SU-DHL-6 (cell line): ENCODE results near the gene PLB1.

ENCODE experiments used
- H2AFZ ChIP-seq: fragments of 200-600 bp; sonication (generic); 2 replicates; pipeline ENCODE4 v1.6.1; 2014; ENCODE audit warnings: low read depth, mild to moderate bottlenecking, moderate library complexity, mixed read lengths, antibody characterized with exemption, low read length; ENCODE audit not compliant: severe bottlenecking
- H3F3A ChIP-seq: fragments of 200-600 bp; shearing (Covaris generic); 2 replicates; pipeline ENCODE4 v1.6.0; 2016; ENCODE audit warnings: antibody characterized with exemption, mild to moderate bottlenecking; ENCODE audit not compliant: insufficient read depth
- H3K27ac ChIP-seq: fragments of 200-600 bp; sonication (generic); 2 replicates; pipeline ENCODE4 v1.5.1; 2016; ENCODE audit warnings: low read depth, mild to moderate bottlenecking, low read length, moderate library complexity, mixed read lengths
- H3K27me3 ChIP-seq: fragments of 200-600 bp; sonication (generic), shearing (Covaris generic); 2 replicates; pipeline ENCODE4 v1.6.0; 2014; ENCODE audit warnings: mild to moderate bottlenecking, low read length
- H3K36me3 ChIP-seq: fragments of 200-600 bp; sonication (generic); 2 replicates; pipeline ENCODE4 v1.6.1; 2014; ENCODE audit warnings: mild to moderate bottlenecking, low read length, mixed read lengths
- H3K4me2 ChIP-seq: fragments of 300-600, 200-600 bp; shearing (Covaris generic), sonication (generic); 2 replicates; pipeline ENCODE4 v1.6.0; 2014; ENCODE audit warnings: low read length, low read depth, mild to moderate bottlenecking; ENCODE audit not compliant: poor library complexity, severe bottlenecking
- H3K4me3 ChIP-seq: fragments of 200-600 bp; sonication (generic); 2 replicates; pipeline ENCODE4 v1.5.1; 2014; ENCODE audit warnings: antibody characterized with exemption, low read length, mild to moderate bottlenecking, mixed read lengths; ENCODE audit not compliant: insufficient read depth, poor library complexity, severe bottlenecking
- H3K79me2 ChIP-seq: fragments of 200-600 bp; sonication (generic); 2 replicates; pipeline ENCODE4 v1.6.1; 2014; ENCODE audit warnings: mild to moderate bottlenecking, low read length, moderate library complexity; ENCODE audit not compliant: insufficient read depth
- H3K9ac ChIP-seq: fragments of 200-600 bp; sonication (generic); 2 replicates; pipeline ENCODE4 v1.7.0; 2014; ENCODE audit warnings: mild to moderate bottlenecking, low read length
- H3K9me2 ChIP-seq: fragments of 200-600 bp; sonication (generic); replicated peaks from 2 replicates; pipeline ENCODE4 v1.6.1; 2014; ENCODE audit warnings: low read length; ENCODE audit not compliant: insufficient read depth
- H3K9me3 ChIP-seq: fragments of 200-600 bp; sonication (generic); 2 replicates; pipeline ENCODE4 v1.6.1; 2014; ENCODE audit warnings: low read length, mixed read lengths; ENCODE audit not compliant: insufficient read depth
- H4K20me1 ChIP-seq: fragments of 200-600 bp; sonication (generic); 2 replicates; pipeline ENCODE4 v1.6.1; 2014; ENCODE audit warnings: low read depth, mild to moderate bottlenecking, antibody characterized with exemption, low read length, moderate library complexity, mixed read lengths
- CTCF ChIP-seq: fragments of 200-600 bp; sonication (generic); IDR thresholded peaks from one replicate; pipeline ENCODE4 v1.5.1; 2017; ENCODE audit warnings: antibody characterized with exemption, mild to moderate bottlenecking, low read length, moderate library complexity; ENCODE audit not compliant: insufficient read depth, poor library complexity, severe bottlenecking
- EZH2phosphoT487 ChIP-seq: fragments of 200-600 bp; sonication (generic), shearing (Covaris generic); conservative IDR thresholded peaks from 2 replicates; pipeline ENCODE4 v1.6.1; 2018; ENCODE audit warnings: mild to moderate bottlenecking, antibody characterized with exemption, low read length, moderate library complexity, mixed read lengths

Gene PLB1

GRCh38 chr2:28457237-28457636 lies 38.6 kb upstream of the PLB1 start:
- H3K9me3 ChIP-seq = no peaks in the 10 kb centered on the region
- no peak overlapping the region for H2AFZ ChIP-seq
- H3K27ac ChIP-seq = no peak overlapping the region
- H4K20me1 ChIP-seq = no peaks in the 10 kb centered on the region
- H3K9ac ChIP-seq = no peak overlapping the region
- H3K79me2 ChIP-seq = no peaks in the 10 kb centered on the region
- H3F3A ChIP-seq = no peaks in the 10 kb centered on the region
- H3K4me2 ChIP-seq = no peak overlapping the region
- no peak for TF ChIP-seq EZH2phosphoT487
- TF ChIP-seq CTCF = no peak
- H3K27me3 ChIP-seq = no peaks in the 10 kb centered on the region
- H3K36me3 ChIP-seq = no peaks in the 10 kb centered on the region
- H3K4me3 ChIP-seq = no peak overlapping the region
- H3K9me2 ChIP-seq = no peaks in the 10 kb centered on the region

GRCh38 chr2:28461056-28461455 lies 34.8 kb upstream of the PLB1 start:
- H4K20me1 ChIP-seq = no peaks in the 10 kb centered on the region
- no peaks in the 10 kb centered on the region for H3F3A ChIP-seq
- H3K9me2 ChIP-seq = no peaks in the 10 kb centered on the region
- TF ChIP-seq EZH2phosphoT487 (no peak), CTCF (no peak)
- H3K9me3 ChIP-seq = no peaks in the 10 kb centered on the region
- no peaks in the 10 kb centered on the region for H3K79me2 ChIP-seq
- no peak overlapping the region for H3K9ac ChIP-seq
- H3K27me3 ChIP-seq = no peaks in the 10 kb centered on the region
- no peak overlapping the region for H3K27ac ChIP-seq
- H2AFZ ChIP-seq = no peak overlapping the region
- no peak overlapping the region for H3K4me3 ChIP-seq
- H3K4me2 ChIP-seq = no peak overlapping the region
- no peaks in the 10 kb centered on the region for H3K36me3 ChIP-seq

GRCh38 chr2:28462122-28462521 lies 33.7 kb upstream of the PLB1 start:
- no peak overlapping the region for H3K4me3 ChIP-seq
- no peaks in the 10 kb centered on the region for H3K79me2 ChIP-seq
- H3K36me3 ChIP-seq = no peaks in the 10 kb centered on the region
- no peak overlapping the region for H3K4me2 ChIP-seq
- no peaks in the 10 kb centered on the region for H3K9me3 ChIP-seq
- H3K27ac ChIP-seq = no peak overlapping the region
- no peaks in the 10 kb centered on the region for H3K27me3 ChIP-seq
- no peak overlapping the region for H3K9ac ChIP-seq
- no peaks in the 10 kb centered on the region for H4K20me1 ChIP-seq
- no peaks in the 10 kb centered on the region for H3F3A ChIP-seq
- no peak for TF ChIP-seq CTCF
- no peak for TF ChIP-seq EZH2phosphoT487
- H3K9me2 ChIP-seq = no peaks in the 10 kb centered on the region
- no peak overlapping the region for H2AFZ ChIP-seq
